Endometrium (tissue), 2 donors: ENCODE results near the gene CCL8.

Source experiments
- FAIRE-seq: peaks from 2 replicates; lab custom pipeline; 2012; peaks lifted over from hg19 to GRCh38; lab: Jason Lieb, UNC
- donor health status: control.
- donor health status: control.

Gene CCL8

DNA sequence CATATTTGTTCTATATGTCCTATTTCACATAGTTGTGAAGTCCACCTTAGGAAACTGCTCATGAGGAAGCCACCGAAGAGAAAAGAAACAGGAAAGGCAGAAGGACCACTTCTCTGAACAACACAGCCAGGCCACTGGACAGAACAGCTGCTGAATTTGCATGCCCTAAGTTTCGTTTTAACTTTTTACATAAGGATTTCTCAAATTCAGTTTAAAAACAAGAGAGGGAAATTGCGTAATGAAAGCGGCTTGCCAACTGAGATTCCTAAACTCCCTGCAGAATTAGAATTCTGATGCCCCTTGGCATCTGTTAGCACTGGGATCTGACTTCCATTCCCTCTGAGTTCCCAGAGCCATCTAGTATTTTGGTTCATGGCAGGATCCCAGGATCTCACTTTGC is 5.0 kb upstream of the CCL8 start:
- FAIRE-seq = no peak

DNA sequence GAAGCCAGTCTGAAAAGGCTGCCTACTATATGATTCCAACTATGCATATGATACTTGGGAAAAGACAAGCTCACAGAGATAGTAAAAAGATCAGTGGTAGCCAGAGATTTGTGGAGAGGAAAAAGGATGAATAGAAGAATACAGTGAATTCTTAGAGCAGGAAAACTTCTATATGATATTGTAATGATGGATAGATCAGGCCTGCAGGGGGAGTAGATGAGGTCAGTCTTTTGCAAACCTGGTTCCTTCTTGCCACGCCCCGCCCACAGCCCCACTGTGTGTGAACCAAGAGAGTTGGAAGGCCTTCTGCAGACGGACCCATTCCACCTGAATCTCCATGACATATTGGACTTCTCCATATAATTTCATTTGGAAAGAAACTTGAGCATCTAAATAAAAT is 761 bp upstream of the CCL8 start:
- FAIRE-seq = no peak

DNA sequence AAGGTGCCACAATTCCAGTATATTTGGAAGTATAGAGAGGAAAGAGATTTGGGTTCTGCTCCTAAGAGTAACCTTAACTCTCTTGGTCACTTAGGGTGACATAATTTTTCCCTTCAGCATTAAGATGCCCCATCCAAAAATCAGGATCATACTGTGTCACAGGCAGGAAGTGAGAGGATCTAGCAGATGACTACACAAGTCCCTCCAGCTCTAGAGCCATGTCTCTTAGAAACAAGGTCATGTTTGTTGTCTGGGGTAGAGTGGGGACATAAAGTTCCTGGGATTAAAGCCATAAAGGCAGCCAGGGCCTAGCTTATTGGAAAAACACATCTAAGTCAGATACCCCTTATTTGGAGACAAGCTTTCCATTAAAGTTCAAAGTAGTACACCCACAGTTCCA is 2.7 kb downstream of the CCL8 start:
- FAIRE-seq = no peak

DNA sequence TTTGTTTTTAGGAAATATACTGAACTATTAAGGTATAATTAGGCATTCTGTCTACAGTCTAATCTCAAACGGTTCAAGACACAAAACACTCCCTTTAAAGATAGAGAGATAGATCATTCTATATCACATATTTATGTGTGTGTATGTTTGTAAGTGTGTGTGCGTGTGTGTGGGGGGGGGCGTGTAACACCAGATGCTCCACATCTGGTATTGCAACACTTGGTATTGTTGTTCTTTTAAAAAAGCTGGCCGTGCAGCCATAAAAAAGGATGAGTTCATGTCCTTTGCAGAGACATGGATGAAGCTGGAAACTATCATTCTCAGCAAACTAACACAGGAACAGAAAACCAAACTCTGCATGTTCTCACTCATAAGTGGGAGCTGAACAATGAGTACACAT is 8.3 kb downstream of the CCL8 start:
- FAIRE-seq = peak; percentile 88

DNA sequence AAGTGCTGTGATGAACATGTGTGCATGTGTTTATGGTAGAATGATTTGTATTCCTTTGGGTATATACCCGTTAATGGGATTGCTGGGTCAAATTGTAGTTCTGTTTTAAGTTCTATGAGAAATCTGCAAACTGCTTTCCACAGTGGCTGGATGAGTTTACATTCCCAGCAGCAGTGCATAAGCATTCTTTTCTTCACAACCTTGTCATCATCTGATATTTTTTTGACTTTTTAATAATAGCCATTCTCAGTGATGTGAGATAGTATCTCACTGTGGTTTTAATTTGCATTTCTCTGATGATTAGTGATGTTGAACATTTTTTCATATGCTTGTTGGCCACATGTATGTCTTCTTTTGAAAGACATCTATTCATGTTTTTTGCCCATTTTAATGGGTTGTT is 18.5 kb downstream of the CCL8 start:
- peak; percentile 76 for FAIRE-seq

DNA sequence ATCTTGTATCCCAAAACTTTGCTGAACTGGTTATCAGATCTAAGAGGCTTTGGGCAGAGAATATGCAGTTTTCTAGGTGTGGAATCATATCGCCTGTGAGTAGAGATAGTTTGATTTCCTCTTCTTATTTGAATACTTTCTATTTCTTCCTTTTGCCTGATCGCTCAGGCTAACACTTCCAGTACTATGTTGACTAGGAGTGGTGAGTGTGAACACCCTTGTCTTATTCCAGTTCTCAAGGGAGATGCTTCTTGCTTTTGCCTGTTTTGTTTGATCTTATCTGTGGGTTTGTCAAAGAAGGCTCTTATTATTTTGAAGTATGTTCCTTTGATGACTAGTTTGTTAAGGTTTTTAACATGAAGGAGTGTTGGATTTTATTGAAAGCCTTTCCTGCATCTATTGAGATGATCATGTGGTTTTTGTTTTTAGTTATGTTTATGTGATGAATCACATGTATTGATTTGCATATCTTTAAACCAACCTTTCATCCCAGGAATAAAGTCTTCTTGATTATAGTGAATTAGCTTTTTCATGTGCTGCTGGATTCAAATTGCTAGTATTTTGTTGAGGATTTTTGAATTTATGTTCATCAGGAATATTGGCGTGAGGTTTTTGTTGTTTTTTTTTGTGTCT is 20.0 kb downstream of the CCL8 start:
- no peak for FAIRE-seq

DNA sequence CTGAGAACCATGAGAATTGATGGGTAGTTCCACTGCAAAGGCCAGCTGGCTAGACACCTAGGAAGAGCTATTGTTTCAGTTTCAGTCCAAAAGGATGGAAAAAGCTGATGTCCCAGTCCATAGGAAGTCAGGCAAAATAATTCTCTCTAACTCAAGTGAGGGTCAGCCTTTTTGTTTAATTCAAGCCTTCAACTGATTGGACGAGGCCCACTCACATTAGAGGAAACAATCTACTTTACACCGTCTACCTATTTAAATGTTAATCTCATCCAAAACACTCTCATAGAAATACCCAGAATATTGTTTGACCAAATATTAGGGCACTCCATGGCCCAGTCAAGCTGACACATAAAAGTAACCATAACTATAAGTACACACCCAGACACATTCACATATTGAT is 22.7 kb downstream of the CCL8 start:
- FAIRE-seq = no peak

DNA sequence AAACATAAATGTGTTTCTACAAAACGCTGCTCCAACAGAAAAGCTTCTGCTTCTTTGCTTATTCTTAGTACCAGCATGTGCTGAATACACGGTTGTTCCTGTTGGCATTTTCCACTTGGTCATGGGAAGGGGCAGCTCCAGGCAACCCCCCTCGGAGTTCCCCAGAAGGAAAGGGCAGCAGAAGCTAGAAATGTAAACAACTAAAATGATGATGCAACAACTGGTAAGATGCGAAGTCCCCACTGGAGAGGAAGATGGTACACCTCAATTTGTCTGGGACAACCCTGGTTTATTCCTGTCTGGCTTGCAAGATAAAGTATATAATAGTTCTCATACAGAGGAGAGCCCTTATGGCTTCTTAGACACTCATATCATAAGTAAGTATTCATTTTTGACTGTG is 27.8 kb downstream of the CCL8 start:
- no peak for FAIRE-seq

DNA sequence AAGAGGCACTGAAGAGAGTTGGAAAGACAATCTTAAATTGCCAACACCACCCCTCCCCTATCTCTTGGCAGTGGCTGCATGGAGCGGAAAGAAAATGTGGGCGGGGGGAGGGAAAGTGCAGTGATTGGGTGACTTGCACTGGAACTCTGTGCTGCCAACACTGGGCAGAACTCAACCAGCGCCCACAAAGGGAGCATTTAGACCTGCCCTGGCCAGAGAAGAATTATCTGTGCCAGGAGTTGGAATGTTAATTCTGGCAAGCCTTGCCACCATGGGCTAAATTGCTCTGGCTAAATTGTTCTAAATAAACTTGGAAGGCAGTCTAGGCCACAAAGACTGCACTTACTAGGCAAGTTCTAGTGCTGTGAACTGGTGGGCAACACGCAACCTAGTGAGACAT is 30.5 kb downstream of the CCL8 start:
- no peak for FAIRE-seq

DNA sequence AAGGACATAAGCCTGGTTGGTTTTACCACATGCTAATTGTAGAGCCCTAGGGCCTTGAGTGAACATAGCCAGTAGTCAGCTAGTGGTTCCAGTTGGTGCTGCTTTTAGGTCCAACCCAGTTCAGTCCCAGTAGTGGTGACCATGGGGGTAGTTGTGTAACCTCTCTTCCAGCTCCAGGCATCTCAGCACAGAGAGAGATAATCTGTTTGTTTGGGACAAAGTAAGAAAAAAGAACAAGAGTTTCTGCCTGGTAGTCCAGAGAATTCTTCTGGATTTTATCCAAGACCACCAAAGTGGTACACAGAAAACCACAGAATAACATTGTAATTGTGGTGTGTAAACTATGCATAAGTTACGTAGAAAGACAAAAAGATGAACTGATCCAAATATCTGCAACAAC is 31.9 kb downstream of the CCL8 start:
- no peak for FAIRE-seq

DNA sequence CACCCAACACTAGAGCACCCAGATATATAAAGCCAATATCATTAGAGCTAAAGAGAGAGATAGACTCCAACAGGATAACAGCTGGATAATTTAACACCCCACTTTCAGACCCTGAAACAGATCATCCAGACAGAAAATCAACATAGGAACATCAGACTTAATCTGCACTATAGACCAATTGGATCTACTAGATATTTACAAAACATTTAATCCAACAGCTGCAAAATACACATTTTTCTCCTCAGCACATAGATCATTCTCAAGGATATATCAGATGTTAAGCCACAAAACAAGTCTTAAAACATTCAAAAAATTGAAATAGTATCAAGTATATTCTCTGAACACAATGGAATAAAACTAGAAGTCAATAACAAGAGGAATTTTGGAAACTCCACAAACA is 33.0 kb downstream of the CCL8 start:
- FAIRE-seq = peak; percentile 98

DNA sequence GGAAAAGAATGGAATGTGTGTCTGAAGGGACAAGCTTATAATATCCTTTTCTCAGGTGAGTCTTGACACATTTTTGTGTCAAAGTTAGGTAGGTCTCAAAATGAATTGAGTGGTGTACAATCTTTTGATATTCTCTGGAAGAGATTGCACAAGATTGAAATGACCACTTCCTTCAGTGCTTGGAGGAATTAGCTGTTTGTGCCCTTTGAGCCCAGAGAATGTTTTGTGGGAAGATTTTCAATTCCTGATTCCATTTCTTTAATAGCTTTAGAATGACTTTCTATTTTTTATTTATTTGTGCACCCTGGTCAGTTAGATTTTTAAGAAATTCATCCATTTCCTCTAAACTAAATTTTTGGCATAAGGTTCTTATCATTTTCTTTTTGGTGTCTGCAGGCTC is 35.4 kb downstream of the CCL8 start:
- FAIRE-seq = no peak

DNA sequence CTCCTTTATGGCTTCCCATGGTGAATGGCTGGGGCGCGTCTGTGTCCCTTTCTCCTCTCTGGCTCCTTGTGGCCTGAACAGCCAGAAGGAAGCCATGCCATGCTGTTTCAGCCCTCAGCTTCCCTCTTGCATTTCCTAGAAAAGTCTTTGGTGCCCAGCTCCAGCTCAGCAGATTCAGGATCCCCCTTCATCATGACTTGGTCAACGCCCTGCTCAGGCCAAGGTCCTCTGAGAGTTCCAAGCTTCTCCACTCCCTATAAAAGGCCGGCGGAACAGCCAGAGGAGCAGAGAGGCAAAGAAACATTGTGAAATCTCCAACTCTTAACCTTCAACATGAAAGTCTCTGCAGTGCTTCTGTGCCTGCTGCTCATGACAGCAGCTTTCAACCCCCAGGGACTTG is 37.0 kb downstream of the CCL8 start, which contains the start of gene CCL13:
Gene CCL13 (plus strand): TSS at position 287 of the 400 bp plus-strand sequence. CDS start 47 bp downstream, at position 334.
- no peak for FAIRE-seq

DNA sequence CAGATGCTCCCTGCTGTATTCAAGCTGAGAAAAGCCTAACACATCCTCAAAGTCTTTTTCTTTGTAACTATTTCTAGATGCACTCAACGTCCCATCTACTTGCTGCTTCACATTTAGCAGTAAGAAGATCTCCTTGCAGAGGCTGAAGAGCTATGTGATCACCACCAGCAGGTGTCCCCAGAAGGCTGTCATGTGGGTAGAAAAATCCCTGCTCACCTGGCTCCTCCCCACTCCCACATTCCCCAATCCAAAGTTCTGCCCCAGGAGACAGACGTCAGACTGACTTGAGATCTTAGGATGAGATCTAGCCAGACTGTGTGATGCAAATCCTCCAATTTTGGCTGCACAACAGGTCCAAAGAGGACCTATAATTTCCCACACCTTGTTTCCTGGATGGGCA is 38.2 kb downstream of the CCL8 start:
- FAIRE-seq = no peak

DNA sequence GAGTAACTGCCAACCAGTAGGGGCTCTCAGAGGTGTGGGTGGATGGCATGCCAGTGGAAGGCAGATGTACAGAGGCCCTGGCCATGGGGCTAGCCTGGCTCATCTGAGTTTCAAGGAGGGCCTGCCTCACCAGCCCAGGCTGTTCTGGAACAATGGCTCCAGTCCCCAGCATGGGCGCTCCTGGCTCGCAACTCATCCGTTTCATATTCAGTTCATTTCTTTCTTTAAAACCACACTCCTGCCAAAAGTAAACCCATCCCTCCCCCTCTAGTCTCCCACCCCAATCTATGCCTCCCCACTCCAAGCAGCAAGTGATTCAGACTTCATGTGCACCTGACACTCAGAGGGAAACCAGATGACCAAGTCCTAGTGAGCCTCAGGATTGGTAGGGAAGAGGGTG is 39.4 kb downstream of the CCL8 start:
- FAIRE-seq = no peak

DNA sequence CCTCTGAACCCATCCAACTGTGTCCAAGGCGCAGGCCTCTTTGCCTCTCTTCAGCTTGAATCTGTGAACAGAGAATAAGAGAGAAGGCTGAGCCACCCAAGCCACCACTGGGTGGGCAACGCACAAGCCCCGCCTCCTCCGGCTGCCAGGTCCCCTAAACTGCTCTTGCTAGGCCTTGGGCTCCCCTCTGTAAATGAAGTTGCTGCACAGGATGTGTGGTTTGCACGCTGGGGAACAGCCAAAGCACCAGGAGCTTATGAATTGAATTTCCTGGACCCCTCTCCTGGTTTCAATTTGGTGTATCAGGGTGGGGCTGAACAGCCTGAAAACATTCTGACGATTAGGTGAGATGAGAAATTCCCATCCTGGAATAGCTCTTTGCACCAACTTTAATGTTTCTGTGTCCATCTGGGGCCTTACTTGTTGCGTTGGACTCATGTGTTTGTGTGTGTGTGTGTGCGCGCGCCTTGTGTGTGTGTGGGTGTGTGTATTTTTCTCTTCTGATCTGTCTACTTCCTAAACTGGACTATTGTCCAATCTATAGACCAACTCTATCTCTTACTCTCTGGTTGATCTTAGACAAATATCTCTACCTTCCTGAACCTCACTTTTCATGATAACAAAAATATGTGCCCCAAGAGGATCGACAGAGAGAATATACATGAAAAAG is 41.5 kb downstream of the CCL8 start:
- FAIRE-seq = no peak

DNA sequence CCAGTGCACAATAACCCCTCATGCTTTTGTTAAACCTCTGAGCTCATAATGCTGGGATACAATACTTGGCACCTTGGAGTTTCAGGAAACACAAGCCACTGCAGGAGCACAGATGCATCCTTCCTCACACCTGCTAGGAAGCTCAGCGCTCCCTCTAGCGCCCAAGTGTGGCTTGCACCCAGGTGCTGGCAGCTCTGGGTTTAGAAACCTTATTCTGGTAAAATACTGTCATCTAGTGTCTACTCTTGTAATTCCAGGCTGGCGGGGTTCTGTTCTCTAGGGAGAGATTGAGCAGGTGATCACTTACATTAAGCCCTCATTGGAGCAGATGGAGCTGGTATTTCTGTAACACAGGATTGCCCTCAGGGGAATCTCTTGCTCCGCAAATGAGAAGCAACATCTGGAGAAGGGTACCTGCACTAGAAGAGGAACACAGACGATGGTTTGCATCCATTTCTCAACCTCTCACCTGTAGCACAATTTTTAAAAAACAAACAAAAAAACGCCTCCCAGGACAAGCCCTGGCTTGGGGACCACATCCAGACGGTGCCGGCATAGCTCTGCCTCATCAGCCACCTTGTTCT is 42.3 kb downstream of the CCL8 start:
- FAIRE-seq = peak; percentile 80

DNA sequence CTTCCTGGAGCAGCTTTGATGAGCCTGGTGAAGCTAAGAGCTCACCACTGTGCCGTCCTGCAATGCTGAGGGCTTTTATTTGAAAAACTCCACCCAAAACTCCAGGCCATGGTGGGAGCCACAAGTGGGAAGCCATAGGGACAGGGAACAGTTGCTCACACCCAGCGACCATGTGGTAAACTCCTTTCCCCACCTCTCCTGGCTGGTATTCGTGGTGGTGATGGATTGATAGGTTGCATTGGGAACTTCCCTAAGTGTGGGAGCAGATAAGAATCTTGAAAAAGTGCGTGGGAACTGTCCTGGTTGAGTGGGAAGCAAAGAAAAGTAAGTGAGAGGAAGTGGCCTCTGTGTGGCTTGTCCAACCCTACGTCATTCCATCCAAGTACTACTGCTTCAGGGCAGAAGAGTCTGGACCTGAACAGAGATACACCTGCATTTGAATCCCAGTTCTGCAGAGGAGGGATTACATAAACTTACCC is 44.0 kb downstream of the CCL8 start, which contains the start of gene CCL1:
Gene CCL1 (minus strand): TSS at position 51 of the 479 bp plus-strand sequence. CDS start 72 bp downstream, outside the sequence.
- no peak for FAIRE-seq

DNA sequence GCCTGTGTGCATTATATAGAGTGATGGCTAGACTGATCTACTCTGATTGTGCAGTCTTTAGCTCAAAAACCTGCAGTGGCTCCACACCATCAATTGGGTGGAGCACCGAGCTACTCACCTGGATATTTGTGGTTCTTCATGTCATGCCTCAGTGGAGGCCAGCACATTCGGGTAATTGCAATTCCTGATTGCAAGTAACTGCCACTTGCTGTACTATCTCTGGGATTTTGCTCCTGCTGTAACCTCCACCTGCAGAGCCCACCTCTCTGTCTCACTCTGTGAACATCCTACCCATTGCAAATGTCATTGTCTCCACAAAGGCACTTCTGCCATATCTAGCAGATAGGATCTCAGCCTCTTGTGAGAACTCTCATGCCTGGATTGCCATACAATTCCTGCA is 45.5 kb downstream of the CCL8 start:
- FAIRE-seq = no peak

DNA sequence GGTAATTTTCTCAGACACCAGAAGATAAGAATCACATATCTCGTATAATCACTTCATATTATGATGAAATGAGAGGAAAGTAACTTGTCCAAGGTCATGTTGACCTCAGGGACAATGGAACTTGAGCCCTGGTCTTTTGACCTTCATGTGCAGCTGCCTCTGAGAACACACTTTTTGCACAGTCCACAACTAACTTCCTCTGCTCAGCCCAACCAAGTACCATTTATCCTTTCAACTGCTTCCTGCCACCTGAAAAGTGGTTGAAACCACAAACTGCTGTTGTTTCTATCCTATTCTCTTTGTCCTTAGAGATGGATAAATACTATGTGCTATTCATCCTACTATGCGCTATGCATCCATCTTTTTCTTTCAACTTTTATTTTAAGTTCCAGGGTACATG is 46.1 kb downstream of the CCL8 start:
- FAIRE-seq = no peak

DNA sequence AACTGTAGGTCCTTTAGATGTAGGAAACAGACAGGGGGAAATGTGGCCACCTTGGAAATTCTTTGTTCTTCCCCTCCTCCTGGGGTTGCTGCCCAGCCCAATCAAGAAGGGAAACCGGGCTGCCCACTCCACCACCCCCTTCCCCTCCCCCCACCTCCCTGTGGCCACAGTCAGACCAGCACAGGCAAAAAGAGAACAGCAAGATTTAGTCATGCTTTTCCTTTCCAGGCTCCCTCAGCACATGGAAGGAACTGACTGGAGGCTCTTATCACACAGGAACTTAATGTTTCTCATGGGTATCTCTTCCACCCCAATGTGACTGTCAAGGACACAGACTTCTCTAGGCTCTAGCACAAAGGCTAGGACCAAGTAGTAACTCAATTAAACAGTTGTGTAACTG is 46.8 kb downstream of the CCL8 start:
- FAIRE-seq = no peak

DNA sequence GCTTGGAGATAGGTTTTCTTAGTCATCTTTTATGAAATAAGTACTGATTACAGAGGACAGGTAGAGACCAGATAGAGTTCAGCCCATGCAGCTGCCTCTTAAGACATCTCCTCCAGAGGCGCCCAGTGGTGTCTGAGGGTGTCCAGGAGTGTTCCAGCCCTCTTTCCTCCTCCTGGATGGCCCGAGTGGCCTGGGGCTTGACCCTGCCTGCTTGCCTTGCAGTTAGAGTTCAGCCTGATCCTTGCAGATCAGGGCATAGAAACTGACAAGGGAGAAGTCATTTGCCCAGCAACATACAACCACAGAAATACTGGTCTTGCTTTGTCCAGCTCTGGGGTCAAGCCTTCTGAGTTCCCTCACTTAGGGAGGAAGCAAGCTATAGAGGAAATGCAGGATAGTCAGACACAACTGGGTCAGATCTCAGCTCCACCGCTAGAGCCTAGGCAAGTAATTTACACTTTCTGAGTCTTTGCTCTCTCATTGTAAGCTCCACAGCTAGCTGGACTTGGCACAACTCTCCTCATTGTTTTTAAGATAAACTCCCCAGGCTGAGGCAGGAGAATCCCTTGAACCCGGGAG is 47.4 kb downstream of the CCL8 start:
- no peak for FAIRE-seq
